GM12872 (cell line): ENCODE results near the gene STIM1.

Source experiments
- CTCF ChIP-seq: IDR thresholded peaks from 3 replicates; pipeline ENCODE4 v1.5.1; 2011; ENCODE audit warnings: low read depth, mild to moderate bottlenecking, low read length, moderate library complexity; ENCODE audit not compliant: insufficient read depth

The STIM1 gene

GRCh38 chr11:3890806-3891205, 35.3 kb downstream of the STIM1 start:
- no peak for TF ChIP-seq CTCF

GRCh38 chr11:3891751-3892150, 36.3 kb downstream of the STIM1 start:
- no peak for TF ChIP-seq CTCF

GRCh38 chr11:3892156-3892555, 36.7 kb downstream of the STIM1 start:
- no peak for TF ChIP-seq CTCF

GRCh38 chr11:3893311-3893710, 37.8 kb downstream of the STIM1 start:
- TF ChIP-seq CTCF: no peak

- TF ChIP-seq CTCF: no peak
Observed at GRCh38 chr11:3894128-3894731, 38.8 kb downstream of the STIM1 start.

- TF ChIP-seq CTCF: no peak
Observed at GRCh38 chr11:3896644-3897043, 41.2 kb downstream of the STIM1 start.

- TF ChIP-seq CTCF: no peak
Observed at GRCh38 chr11:3901249-3902025, 46.0 kb downstream of the STIM1 start.
